A549 (cell line): Measurements from ENCODE around the gene CLPX. TPM values are rescaled to one million over a fixed set of nuclear protein-coding genes. Genes with fewer than 3 reads are reported as not detected.

Source experiments
- ATAC-seq, 2 experiments: fragments of 200-7000 bp in 1 of 2; fragments of >200 bp in 1 of 2; cut with Nextera tagmentation in 1 of 2; cut with Tn5 transposase in 1 of 2; 3 replicates each; pipeline versions ENCODE4 v1.8.0 to v1.9.1; 2018 to 2020; ENCODE audit warnings: mild to moderate bottlenecking in 1 of 2, moderate library complexity in 1 of 2
- CTCF ChIA-PET: fragments of 300-600 bp; sonication (Branson Sonifier 250); formaldehyde crosslinking; extraction: SDS; loops from one replicate; lab custom pipeline; 2021; ENCODE audit warnings: antibody characterized with exemption, inconsistent platforms; lab: Yijun Ruan, JAX
- POLR2A ChIA-PET: fragments of 350-600 bp; formaldehyde crosslinking; extraction: SDS; loops from one replicate; lab custom pipeline; 2021; ENCODE audit warnings: antibody characterized with exemption, inconsistent platforms; lab: Yijun Ruan, JAX
- DNase-seq, 2 experiments: peaks; one replicate each; pipeline versions ENCODE4 v3.0.0 to v3.0.0-alpha.2; 2011 to 2016; ENCODE audit warnings: low read depth in 1 of 2, low spot score in 1 of 2
- FAIRE-seq: peaks from 2 replicates; lab custom pipeline; 2011; peaks lifted over from hg19 to GRCh38; lab: Jason Lieb, UNC
- H3K27ac ChIP-seq, 2 experiments: fragments of >200 bp; sonication (Bioruptor Twin); formaldehyde crosslinking; 3 replicates each; pipeline ENCODE4 v1.5.1; 2016 to 2017
- H3K4me1 ChIP-seq: fragments of >200 bp; sonication (Bioruptor Twin); formaldehyde crosslinking; 3 replicates; pipeline ENCODE4 v1.6.1; 2016
- H3K4me2 ChIP-seq: fragments of >200 bp; sonication (Bioruptor Twin); formaldehyde crosslinking; 3 replicates; pipeline ENCODE4 v1.6.1; 2016
- H3K4me3 ChIP-seq: fragments of >200 bp; sonication (Bioruptor Twin); formaldehyde crosslinking; 3 replicates; pipeline ENCODE4 v1.5.1; 2016
- H3K9me3 ChIP-seq: fragments of >200 bp; sonication (Bioruptor Twin); formaldehyde crosslinking; 3 replicates; pipeline ENCODE4 v1.6.1; 2016
- BHLHE40 ChIP-seq: IDR thresholded peaks from 2 replicates; pipeline ENCODE4 v1.6.1; 2012; ENCODE audit warnings: low read depth, low read length, inconsistent platforms
- CBX2 ChIP-seq: fragments of 200-600 bp; sonication (generic); IDR thresholded peaks from 2 replicates; pipeline ENCODE4 v1.6.1; 2016; ENCODE audit warnings: low read depth, mild to moderate bottlenecking, borderline replicate concordance
- CBX8 ChIP-seq: fragments of 200-600 bp; sonication (generic); IDR thresholded peaks from 2 replicates; pipeline ENCODE4 v1.6.1; 2016
- CEBPB ChIP-seq, 2 experiments: fragments of >200 bp in 1 of 2; sonication (Bioruptor Twin) in 1 of 2; formaldehyde crosslinking in 1 of 2; IDR thresholded peaks; 2 replicates each; pipeline ENCODE4 v1.6.1; 2012 to 2016
- CHD4 ChIP-seq: fragments of 200-600 bp; sonication (generic); IDR thresholded peaks from 2 replicates; pipeline ENCODE4 v1.6.1; 2016; ENCODE audit warnings: antibody characterized with exemption, mild to moderate bottlenecking, borderline replicate concordance
- EHF ChIP-seq: fragments of 250-450 bp; sonication (Bioruptor Pico); IDR thresholded peaks from 2 replicates; pipeline ENCODE4 v1.5.0; 2020; ENCODE audit warnings: mild to moderate bottlenecking
- EHMT2 ChIP-seq: fragments of 200-600 bp; sonication (generic); IDR thresholded peaks from 2 replicates; pipeline ENCODE4 v1.6.1; 2016; ENCODE audit warnings: antibody characterized with exemption, low read depth, mild to moderate bottlenecking, moderate library complexity
- FOSB ChIP-seq: fragments of 250-450 bp; sonication (Bioruptor Pico); IDR thresholded peaks from 2 replicates; pipeline ENCODE4 v1.5.0; 2020; ENCODE audit warnings: mild to moderate bottlenecking, moderate library complexity
- HOXB13 ChIP-seq: fragments of 250-450 bp; sonication (Bioruptor Pico); IDR thresholded peaks from 2 replicates; pipeline ENCODE4 v1.5.0; 2020; ENCODE audit warnings: low read depth, mild to moderate bottlenecking, moderate library complexity
- JUNB ChIP-seq: fragments of >200 bp; sonication (Bioruptor Twin); formaldehyde crosslinking; IDR thresholded peaks from 2 replicates; pipeline ENCODE4 v1.6.1; 2016
- MAFK ChIP-seq: fragments of 450-650 bp; IDR thresholded peaks from 2 replicates; pipeline ENCODE4 v1.6.1; 2014; ENCODE audit not compliant: partially characterized antibody
- NFE2L2 ChIP-seq: fragments of 150-350 bp; conservative IDR thresholded peaks from 2 replicates; pipeline ENCODE4 v1.6.1; 2014; ENCODE audit warnings: low read length
- NPAS2 ChIP-seq: fragments of 250-450 bp; sonication (Bioruptor Pico); IDR thresholded peaks from 2 replicates; pipeline ENCODE4 v1.8.0; 2022; ENCODE audit warnings: mild to moderate bottlenecking, moderate library complexity, borderline replicate concordance
- POLR2A ChIP-seq: IDR thresholded peaks from 2 replicates; pipeline ENCODE4 v1.6.1; 2012; ENCODE audit warnings: mild to moderate bottlenecking, low read length
- POLR2AphosphoS2 ChIP-seq: conservative IDR thresholded peaks from 2 replicates; pipeline ENCODE4 v1.6.1; 2012; ENCODE audit warnings: low read length, improper control_type of control experiment, inconsistent platforms
- RARB ChIP-seq: fragments of 250-450 bp; sonication (Bioruptor Pico); IDR thresholded peaks from 2 replicates; pipeline ENCODE4 v1.8.0; 2021; ENCODE audit warnings: mild to moderate bottlenecking, moderate library complexity
- RNF2 ChIP-seq: fragments of 200-600 bp; sonication (generic); IDR thresholded peaks from 2 replicates; pipeline ENCODE4 v1.6.1; 2016; ENCODE audit warnings: low read depth, mild to moderate bottlenecking, antibody characterized with exemption, moderate library complexity, borderline replicate concordance
- SMC3 ChIP-seq: fragments of >200 bp; sonication (Bioruptor Twin); formaldehyde crosslinking; IDR thresholded peaks from 3 replicates; pipeline ENCODE4 v1.6.1; 2018; ENCODE audit warnings: inconsistent platforms
- TFCP2L1 ChIP-seq: fragments of 250-450 bp; sonication (Bioruptor Pico); IDR thresholded peaks from 2 replicates; pipeline ENCODE4 v1.5.0; 2021; ENCODE audit warnings: mild to moderate bottlenecking
- ZNF302 ChIP-seq: fragments of 250-450 bp; sonication (Bioruptor Pico); IDR thresholded peaks from 2 replicates; pipeline ENCODE4 v1.9.0; 2021; ENCODE audit warnings: inconsistent platforms, mild to moderate bottlenecking, moderate library complexity
- WGBS: methylation state at CpG from one replicate; pipeline ENCODE4 v1.1.6; 2017; ENCODE audit errors: missing lambda C conversion rate; 5-methylcytosine and 5-hydroxymethylcytosine counted together
- polyA plus RNA-seq, 4 experiments: library from polyadenylated mRNA; depleted of rRNA in 3 of 4; stranded (reverse); fragments of >200 nt; fragmentation: RNase III in 1 of 4; extraction: RNeasy Plus Mini Kit Qiagen cat#74134 plus additional on column Dnase treatment in 1 of 4; gene quantifications; 2 replicates in 3 of 4; 3 replicates in 1 of 4; pipeline ENCODE4 v1.2.3, GENCODE V29; 2011 to 2017
- TF ChIP-seq, protein P1 (sequence below): IDR thresholded peaks from 2 replicates; pipeline ENCODE4 v1.6.1; 2012
- TF ChIP-seq, protein P2 (sequence below): fragments of 150-350 bp; IDR thresholded peaks from 2 replicates; pipeline ENCODE4 v1.6.1; 2014; ENCODE audit warnings: low read depth, mild to moderate bottlenecking, low read length
- TF ChIP-seq, protein P3 (sequence below): fragments of 450-650 bp; IDR thresholded peaks from 2 replicates; pipeline ENCODE4 v1.6.1; 2014; ENCODE audit warnings: antibody characterized with exemption
- TF ChIP-seq, protein P4 (sequence below): fragments of >200 bp; sonication (Bioruptor Twin); formaldehyde crosslinking; IDR thresholded peaks from 3 replicates; pipeline ENCODE4 v1.5.1; 2016

Gene CLPX
- polyA plus RNA-seq, 2 of the 4 experiments (the other 2 are of a cell fraction) = 55.4 to 113 TPM

DNA sequence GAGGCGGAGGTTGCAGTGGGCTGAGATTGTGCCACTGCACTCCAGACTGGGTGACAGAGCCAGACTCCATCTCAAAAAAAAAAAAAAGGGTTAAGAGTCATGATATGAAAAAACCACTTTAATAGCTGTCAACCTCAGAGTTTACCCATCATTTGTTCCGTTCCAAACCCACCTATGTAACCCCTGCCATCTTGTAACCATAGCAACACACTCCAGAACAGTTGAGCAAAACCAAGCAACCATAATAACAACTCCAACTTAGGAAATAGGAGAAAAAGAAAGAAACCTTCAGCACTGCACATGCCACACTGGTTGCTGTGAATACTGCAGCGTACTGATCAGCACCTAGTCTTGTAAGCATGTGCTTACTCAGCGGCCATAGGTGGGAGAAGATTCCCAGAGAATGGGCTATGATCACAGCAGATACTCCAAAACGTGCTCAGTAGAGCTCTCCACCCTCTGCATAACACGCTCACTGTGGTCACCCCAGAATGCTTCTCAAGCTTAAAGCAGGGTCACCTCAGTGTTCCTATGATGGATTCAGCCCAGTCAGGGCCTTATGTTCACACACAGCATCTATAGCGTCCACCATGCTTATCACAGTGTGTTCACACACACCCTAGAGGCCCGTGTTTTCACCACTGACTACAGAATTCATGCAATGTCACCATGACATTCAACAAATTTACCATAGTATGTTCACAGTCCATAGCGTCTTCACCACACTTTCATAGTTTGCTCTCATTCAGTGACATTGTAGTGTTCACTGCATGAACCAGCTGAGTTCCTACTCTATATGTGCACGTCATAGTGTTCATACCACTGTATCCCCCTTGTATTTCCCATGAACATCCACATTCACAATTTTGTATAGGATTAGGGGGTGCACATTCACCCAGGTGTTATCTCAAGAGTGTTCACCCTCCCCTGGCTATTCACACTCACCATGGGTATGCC lies 32.7 kb upstream of the CLPX start:
- ChIA-PET CTCF (interaction anchor here (0.6 to 2.4 kb wide), 9 partner anchors 10 to 520 kb away, joined by 3 to 10 read pairs (median 4); partner anchors contain the start of genes PARP16 and RASL12), POLR2A (no interaction called here)
- ATAC-seq (peak; percentile 5 to 27; a peak in 4 of 6 replicates), FAIRE-seq (no peak), DNase-seq (no peak)
- Histone ChIP-seq H3K9me3 (no peaks in the 10 kb centered on the region), H3K4me2 (no peak overlapping the region), H3K4me1 (0 out of 3 replicates have a peak, but pooled peaks cover under 1% of the 10 kb centered on the region), H3K27ac (no peak overlapping the region), H3K4me3 (no peak overlapping the region)
- TF ChIP-seq NFE2L2 (0 out of 2 replicates have a peak, but pooled peaks have one; percentile 24), POLR2A (no peak)
- 75% methylated on average over 10 of the region's 10 CpGs for WGBS

DNA sequence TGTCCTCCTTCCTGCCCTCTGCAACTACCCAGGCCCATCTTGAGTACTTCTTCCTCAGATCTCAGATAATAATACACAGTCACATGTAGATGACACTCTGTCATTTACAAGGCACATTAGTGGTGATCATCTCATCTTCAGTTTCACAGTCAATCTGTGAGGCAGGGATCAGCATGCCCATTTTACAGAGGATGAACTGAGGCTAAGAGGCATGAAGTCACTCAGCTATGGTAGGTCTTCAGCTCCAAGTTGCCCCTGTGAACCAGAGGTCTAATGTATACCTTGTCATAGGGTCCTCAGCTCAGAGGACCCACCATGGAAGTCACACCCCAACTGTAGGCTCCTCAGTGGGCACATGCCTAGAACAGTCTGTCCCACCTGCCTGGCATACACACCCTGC lies 30.4 kb upstream of the CLPX start:
- DNase-seq = no peak
- CTCF ChIA-PET = interaction anchor here (0.6 to 2.4 kb wide), 7 partner anchors 13 to 283 kb away, joined by 3 to 11 read pairs (median 3); no protein-coding TSS in a partner anchor
- FAIRE-seq = no peak

DNA sequence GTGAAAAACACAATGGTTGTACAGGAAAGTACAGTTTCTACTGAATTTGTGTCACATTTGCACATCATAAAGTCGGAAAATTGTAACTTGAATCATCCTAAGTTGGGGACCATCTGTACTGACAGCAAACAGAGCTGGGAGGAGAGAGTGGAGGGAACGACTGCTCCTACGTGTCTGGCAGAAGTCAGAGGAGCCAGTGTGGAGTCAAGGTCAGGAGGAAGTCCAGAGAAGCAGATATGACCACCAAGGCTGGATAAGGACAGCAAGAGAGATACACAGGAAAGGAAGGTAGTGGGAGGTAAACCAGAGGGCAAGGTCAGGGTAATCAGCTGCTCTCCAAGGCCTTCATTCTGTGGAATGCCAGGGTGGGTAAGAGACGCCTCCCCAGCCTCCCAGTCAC lies 28.9 kb upstream of the CLPX start:
- no peaks in the 10 kb centered on the region for H3K9me3 ChIP-seq
- ChIA-PET CTCF (interaction anchor here (1.2 to 2.4 kb wide), 3 partner anchors 24 to 84 kb away, joined by 3 to 11 read pairs (median 4); no protein-coding TSS in a partner anchor), POLR2A (interaction anchor here (1.3 kb wide), 1 partner anchor 29 kb away, joined by 8 read pairs; the partner anchor contains the start of gene CLPX)
- H3K4me2 ChIP-seq = no peak overlapping the region
- peaks cover 7% of the 10 kb centered on the region; the same call in 1 of the 3 replicates for H3K4me1 ChIP-seq
- 53% methylated on average over 4 of the region's 4 CpGs for WGBS
- no peak overlapping the region for H3K27ac ChIP-seq
- no peak for FAIRE-seq
- TF ChIP-seq, protein P1, sequence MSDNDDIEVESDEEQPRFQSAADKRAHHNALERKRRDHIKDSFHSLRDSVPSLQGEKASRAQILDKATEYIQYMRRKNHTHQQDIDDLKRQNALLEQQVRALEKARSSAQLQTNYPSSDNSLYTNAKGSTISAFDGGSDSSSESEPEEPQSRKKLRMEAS = no peak
- TF ChIP-seq FOSB (CRISPR knock-in tag) (no peak), JUNB (no peak), RNF2 (no peak), TFCP2L1 (CRISPR knock-in tag) (no peak), NPAS2 (no peak), HOXB13 (CRISPR knock-in tag) (no peak), CBX2 (no peak), RARB (CRISPR knock-in tag) (no peak), EHMT2 (no peak), MAFK (no peak), ZNF302 (CRISPR knock-in tag) (no peak), SMC3 (no peak), EHF (CRISPR knock-in tag) (no peak), BHLHE40 (no peak)
- TF ChIP-seq, protein P2, sequence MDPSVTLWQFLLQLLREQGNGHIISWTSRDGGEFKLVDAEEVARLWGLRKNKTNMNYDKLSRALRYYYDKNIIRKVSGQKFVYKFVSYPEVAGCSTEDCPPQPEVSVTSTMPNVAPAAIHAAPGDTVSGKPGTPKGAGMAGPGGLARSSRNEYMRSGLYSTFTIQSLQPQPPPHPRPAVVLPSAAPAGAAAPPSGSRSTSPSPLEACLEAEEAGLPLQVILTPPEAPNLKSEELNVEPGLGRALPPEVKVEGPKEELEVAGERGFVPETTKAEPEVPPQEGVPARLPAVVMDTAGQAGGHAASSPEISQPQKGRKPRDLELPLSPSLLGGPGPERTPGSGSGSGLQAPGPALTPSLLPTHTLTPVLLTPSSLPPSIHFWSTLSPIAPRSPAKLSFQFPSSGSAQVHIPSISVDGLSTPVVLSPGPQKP = no peak
- TF ChIP-seq, protein P3, sequence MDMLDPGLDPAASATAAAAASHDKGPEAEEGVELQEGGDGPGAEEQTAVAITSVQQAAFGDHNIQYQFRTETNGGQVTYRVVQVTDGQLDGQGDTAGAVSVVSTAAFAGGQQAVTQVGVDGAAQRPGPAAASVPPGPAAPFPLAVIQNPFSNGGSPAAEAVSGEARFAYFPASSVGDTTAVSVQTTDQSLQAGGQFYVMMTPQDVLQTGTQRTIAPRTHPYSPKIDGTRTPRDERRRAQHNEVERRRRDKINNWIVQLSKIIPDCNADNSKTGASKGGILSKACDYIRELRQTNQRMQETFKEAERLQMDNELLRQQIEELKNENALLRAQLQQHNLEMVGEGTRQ = no peak
- no peak for ATAC-seq
- H3K4me3 ChIP-seq = no peak overlapping the region
- no peak for DNase-seq

More for the DNA sequence above, 30.4 kb upstream of the CLPX start:
- no peaks in the 10 kb centered on the region for H3K9me3 ChIP-seq
- 0 out of 3 replicates have a peak, but pooled peaks cover 3% of the 10 kb centered on the region for H3K4me1 ChIP-seq
- no peak overlapping the region for H3K4me2 ChIP-seq
- no peak overlapping the region for H3K4me3 ChIP-seq
- POLR2A ChIA-PET = interaction anchor here (1.3 kb wide), 1 partner anchor 30 kb away, joined by 8 read pairs; the partner anchor contains the start of gene CLPX
- no peak for ATAC-seq
- TF ChIP-seq CEBPB (IDR thresholded peaks at IDR 0.05) (no peak), CBX8 (no peak), CHD4 (no peak), TFCP2L1 (CRISPR knock-in tag) (no peak), MAFK (no peak), ZNF302 (CRISPR knock-in tag) (no peak), POLR2AphosphoS2 (no peak), NPAS2 (no peak), HOXB13 (CRISPR knock-in tag) (no peak)
- TF ChIP-seq, protein P2 = no peak
- TF ChIP-seq, protein P4, sequence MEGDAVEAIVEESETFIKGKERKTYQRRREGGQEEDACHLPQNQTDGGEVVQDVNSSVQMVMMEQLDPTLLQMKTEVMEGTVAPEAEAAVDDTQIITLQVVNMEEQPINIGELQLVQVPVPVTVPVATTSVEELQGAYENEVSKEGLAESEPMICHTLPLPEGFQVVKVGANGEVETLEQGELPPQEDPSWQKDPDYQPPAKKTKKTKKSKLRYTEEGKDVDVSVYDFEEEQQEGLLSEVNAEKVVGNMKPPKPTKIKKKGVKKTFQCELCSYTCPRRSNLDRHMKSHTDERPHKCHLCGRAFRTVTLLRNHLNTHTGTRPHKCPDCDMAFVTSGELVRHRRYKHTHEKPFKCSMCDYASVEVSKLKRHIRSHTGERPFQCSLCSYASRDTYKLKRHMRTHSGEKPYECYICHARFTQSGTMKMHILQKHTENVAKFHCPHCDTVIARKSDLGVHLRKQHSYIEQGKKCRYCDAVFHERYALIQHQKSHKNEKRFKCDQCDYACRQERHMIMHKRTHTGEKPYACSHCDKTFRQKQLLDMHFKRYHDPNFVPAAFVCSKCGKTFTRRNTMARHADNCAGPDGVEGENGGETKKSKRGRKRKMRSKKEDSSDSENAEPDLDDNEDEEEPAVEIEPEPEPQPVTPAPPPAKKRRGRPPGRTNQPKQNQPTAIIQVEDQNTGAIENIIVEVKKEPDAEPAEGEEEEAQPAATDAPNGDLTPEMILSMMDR = no peak
- H3K27ac ChIP-seq = no peak overlapping the region
